H1 (cell line): ENCODE results near the gene DMPK. TPM values are rescaled to one million over a fixed set of nuclear protein-coding genes. Genes with fewer than 3 reads are reported as not detected.

Source experiments
- BACH1 ChIP-seq: IDR thresholded peaks from 2 replicates; pipeline ENCODE4 v1.6.1; 2012; ENCODE audit warnings: low read length, improper control_type of control experiment
- EP300 ChIP-seq, 2 experiments: IDR thresholded peaks; 1 replicate in 1 of 2; 2 replicates in 1 of 2; pipeline ENCODE4 v1.6.1; 2011 to 2012; ENCODE audit warnings: low read depth in 2 of 2, low read length in 2 of 2, mild to moderate bottlenecking in 2 of 2, borderline replicate concordance in 1 of 2, inconsistent platforms in 1 of 2, moderate library complexity in 1 of 2
- FOSL1 ChIP-seq: IDR thresholded peaks from 2 replicates; pipeline ENCODE4 v1.6.1; 2011; ENCODE audit warnings: mild to moderate bottlenecking, low read depth, low read length, moderate library complexity; ENCODE audit not compliant: insufficient read depth
- POU5F1 ChIP-seq: IDR thresholded peaks from 2 replicates; pipeline ENCODE4 v1.6.1; 2011; ENCODE audit warnings: low read depth, mild to moderate bottlenecking, low read length, moderate library complexity
- TCF12 ChIP-seq: IDR thresholded peaks from 2 replicates; pipeline ENCODE4 v1.6.1; 2011; ENCODE audit warnings: low read depth, mild to moderate bottlenecking, low read length
- TEAD4 ChIP-seq: IDR thresholded peaks from 2 replicates; pipeline ENCODE4 v1.6.1; 2012; ENCODE audit warnings: low read depth, low read length, inconsistent platforms, mixed read lengths
- ZNF274 ChIP-seq: IDR thresholded peaks from 2 replicates; pipeline ENCODE4 v1.7.0; 2012; ENCODE audit warnings: low read length, borderline replicate concordance; ENCODE audit errors: extremely low read depth
- polyA plus RNA-seq, 7 experiments: library from polyadenylated mRNA; depleted of rRNA in 3 of 7; stranded (reverse) in 5 of 7; unstranded in 2 of 7; fragments of >200 nt in 5 of 7; fragments of 200-250 nt in 2 of 7; gene quantifications; 1 replicate in 5 of 7; 2 replicates in 1 of 7; 4 replicates in 1 of 7; pipeline versions ENCODE4 v1.2.1 to v1.2.3, GENCODE V29; 2011 to 2013; ENCODE audit warnings: missing spikeins in 2 of 7, mixed read lengths in 2 of 7
- total RNA-seq: library from RNA; stranded (reverse); fragmentation: NEBNext Ultra II Directional; extraction: Animal tissue kit (Norgen Biotek cat#: 25700); gene quantifications from 2 replicates; pipeline ENCODE4 v1.2.1, GENCODE V29; 2021
- TF ChIP-seq, protein P1 (sequence below): fragments of 300-600 bp; sonication (generic); IDR thresholded peaks from 2 replicates; pipeline ENCODE4 v1.7.1; 2012; ENCODE audit warnings: low read length, moderate library complexity, mild to moderate bottlenecking, inconsistent platforms; ENCODE audit not compliant: insufficient replicate concordance
- TF ChIP-seq, protein P2 (sequence below): IDR thresholded peaks from 2 replicates; pipeline ENCODE4 v1.6.1; 2012; ENCODE audit warnings: inconsistent platforms
- TF ChIP-seq, protein P3 (sequence below): IDR thresholded peaks from 2 replicates; pipeline ENCODE4 v1.6.1; 2011; ENCODE audit warnings: low read length, improper control_type of control experiment

Gene DMPK
- total and polyA plus RNA-seq, 2 of the 8 experiments (the other 6 are each of a cell fraction or from before 2014, with no cell fraction given): 13.7 to 27.4 TPM

DNA sequence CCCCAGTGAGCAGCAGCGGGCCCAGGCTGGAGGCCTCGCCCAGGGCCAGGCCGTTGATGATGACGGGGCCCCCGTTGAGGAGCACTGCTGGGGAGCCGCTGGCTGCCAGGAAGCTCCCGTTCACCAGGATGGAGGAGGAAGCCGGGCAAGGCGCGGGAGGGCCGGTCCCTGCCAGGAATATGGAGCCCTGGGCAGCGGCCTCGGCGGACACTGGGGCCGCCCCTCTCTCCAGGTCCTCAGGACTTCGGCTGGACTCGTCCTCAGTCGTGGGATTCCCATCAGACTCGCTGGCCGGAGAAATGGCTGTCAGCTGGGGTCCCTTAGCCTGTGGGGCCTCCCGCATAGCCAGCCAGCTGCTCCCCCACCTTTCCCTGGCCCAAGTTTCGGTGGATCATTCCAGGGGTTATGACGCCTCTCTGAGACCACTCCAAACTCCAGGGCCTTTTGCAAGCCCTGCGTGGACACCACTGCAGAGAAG, 15.4 kb downstream of the DMPK start (continued):
- TF ChIP-seq, protein P1, sequence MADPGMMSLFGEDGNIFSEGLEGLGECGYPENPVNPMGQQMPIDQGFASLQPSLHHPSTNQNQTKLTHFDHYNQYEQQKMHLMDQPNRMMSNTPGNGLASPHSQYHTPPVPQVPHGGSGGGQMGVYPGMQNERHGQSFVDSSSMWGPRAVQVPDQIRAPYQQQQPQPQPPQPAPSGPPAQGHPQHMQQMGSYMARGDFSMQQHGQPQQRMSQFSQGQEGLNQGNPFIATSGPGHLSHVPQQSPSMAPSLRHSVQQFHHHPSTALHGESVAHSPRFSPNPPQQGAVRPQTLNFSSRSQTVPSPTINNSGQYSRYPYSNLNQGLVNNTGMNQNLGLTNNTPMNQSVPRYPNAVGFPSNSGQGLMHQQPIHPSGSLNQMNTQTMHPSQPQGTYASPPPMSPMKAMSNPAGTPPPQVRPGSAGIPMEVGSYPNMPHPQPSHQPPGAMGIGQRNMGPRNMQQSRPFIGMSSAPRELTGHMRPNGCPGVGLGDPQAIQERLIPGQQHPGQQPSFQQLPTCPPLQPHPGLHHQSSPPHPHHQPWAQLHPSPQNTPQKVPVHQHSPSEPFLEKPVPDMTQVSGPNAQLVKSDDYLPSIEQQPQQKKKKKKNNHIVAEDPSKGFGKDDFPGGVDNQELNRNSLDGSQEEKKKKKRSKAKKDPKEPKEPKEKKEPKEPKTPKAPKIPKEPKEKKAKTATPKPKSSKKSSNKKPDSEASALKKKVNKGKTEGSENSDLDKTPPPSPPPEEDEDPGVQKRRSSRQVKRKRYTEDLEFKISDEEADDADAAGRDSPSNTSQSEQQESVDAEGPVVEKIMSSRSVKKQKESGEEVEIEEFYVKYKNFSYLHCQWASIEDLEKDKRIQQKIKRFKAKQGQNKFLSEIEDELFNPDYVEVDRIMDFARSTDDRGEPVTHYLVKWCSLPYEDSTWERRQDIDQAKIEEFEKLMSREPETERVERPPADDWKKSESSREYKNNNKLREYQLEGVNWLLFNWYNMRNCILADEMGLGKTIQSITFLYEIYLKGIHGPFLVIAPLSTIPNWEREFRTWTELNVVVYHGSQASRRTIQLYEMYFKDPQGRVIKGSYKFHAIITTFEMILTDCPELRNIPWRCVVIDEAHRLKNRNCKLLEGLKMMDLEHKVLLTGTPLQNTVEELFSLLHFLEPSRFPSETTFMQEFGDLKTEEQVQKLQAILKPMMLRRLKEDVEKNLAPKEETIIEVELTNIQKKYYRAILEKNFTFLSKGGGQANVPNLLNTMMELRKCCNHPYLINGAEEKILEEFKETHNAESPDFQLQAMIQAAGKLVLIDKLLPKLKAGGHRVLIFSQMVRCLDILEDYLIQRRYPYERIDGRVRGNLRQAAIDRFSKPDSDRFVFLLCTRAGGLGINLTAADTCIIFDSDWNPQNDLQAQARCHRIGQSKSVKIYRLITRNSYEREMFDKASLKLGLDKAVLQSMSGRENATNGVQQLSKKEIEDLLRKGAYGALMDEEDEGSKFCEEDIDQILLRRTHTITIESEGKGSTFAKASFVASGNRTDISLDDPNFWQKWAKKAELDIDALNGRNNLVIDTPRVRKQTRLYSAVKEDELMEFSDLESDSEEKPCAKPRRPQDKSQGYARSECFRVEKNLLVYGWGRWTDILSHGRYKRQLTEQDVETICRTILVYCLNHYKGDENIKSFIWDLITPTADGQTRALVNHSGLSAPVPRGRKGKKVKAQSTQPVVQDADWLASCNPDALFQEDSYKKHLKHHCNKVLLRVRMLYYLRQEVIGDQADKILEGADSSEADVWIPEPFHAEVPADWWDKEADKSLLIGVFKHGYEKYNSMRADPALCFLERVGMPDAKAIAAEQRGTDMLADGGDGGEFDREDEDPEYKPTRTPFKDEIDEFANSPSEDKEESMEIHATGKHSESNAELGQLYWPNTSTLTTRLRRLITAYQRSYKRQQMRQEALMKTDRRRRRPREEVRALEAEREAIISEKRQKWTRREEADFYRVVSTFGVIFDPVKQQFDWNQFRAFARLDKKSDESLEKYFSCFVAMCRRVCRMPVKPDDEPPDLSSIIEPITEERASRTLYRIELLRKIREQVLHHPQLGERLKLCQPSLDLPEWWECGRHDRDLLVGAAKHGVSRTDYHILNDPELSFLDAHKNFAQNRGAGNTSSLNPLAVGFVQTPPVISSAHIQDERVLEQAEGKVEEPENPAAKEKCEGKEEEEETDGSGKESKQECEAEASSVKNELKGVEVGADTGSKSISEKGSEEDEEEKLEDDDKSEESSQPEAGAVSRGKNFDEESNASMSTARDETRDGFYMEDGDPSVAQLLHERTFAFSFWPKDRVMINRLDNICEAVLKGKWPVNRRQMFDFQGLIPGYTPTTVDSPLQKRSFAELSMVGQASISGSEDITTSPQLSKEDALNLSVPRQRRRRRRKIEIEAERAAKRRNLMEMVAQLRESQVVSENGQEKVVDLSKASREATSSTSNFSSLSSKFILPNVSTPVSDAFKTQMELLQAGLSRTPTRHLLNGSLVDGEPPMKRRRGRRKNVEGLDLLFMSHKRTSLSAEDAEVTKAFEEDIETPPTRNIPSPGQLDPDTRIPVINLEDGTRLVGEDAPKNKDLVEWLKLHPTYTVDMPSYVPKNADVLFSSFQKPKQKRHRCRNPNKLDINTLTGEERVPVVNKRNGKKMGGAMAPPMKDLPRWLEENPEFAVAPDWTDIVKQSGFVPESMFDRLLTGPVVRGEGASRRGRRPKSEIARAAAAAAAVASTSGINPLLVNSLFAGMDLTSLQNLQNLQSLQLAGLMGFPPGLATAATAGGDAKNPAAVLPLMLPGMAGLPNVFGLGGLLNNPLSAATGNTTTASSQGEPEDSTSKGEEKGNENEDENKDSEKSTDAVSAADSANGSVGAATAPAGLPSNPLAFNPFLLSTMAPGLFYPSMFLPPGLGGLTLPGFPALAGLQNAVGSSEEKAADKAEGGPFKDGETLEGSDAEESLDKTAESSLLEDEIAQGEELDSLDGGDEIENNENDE: no peak
- TF ChIP-seq POU5F1 (no peak), ZNF274 (no peak), EP300 (IDR thresholded peaks at IDR 0.05; ENCODE audit: borderline replicate concordance in 1 of 2, low read depth in 2 of 2, low read length in 2 of 2) (no peak), TEAD4 (no peak), FOSL1 (no peak), BACH1 (no peak), TCF12 (no peak)
- TF ChIP-seq, protein P2, sequence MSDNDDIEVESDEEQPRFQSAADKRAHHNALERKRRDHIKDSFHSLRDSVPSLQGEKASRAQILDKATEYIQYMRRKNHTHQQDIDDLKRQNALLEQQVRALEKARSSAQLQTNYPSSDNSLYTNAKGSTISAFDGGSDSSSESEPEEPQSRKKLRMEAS: no peak
- TF ChIP-seq, protein P3, sequence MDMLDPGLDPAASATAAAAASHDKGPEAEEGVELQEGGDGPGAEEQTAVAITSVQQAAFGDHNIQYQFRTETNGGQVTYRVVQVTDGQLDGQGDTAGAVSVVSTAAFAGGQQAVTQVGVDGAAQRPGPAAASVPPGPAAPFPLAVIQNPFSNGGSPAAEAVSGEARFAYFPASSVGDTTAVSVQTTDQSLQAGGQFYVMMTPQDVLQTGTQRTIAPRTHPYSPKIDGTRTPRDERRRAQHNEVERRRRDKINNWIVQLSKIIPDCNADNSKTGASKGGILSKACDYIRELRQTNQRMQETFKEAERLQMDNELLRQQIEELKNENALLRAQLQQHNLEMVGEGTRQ: no peak
